H1 (cell line): ENCODE data around the gene DCDC2. TPM values are rescaled to one million over a fixed set of nuclear protein-coding genes. Genes with fewer than 3 reads are reported as not detected.

ENCODE experiments used
- CTCF ChIA-PET: fragments of 300-600 bp; sonication (Branson Sonifier 250); formaldehyde crosslinking; loops from one replicate; lab custom pipeline; 2021; ENCODE audit not compliant: partially characterized antibody; lab: Charles Lee
- POLR2A ChIA-PET: fragments of 300-600 bp; sonication (Branson Sonifier 250); formaldehyde crosslinking; loops from one replicate; lab custom pipeline; 2021; ENCODE audit warnings: inconsistent platforms; ENCODE audit not compliant: partially characterized antibody; lab: Charles Lee
- DNase-seq, 2 experiments: peaks; one replicate each; pipeline versions ENCODE4 v3.0.0 to v3.0.0-alpha.2; 2010 to 2022; ENCODE audit warnings: low spot score in 2 of 2, low read depth in 1 of 2, mixed read lengths in 1 of 2
- FAIRE-seq: peaks from 2 replicates; lab custom pipeline; 2011; peaks lifted over from hg19 to GRCh38; lab: Jason Lieb, UNC
- H2AFZ ChIP-seq: 2 replicates; pipeline ENCODE4 v1.8.1; 2012; ENCODE audit warnings: low read length, inconsistent platforms
- H2AK5ac ChIP-seq: 2 replicates; pipeline ENCODE4 v1.6.1; 2013; ENCODE audit warnings: low read depth, low read length
- H2BK120ac ChIP-seq: replicated peaks from 2 replicates; pipeline ENCODE3; 2013; ENCODE audit warnings: low read depth, low read length, inconsistent platforms
- H2BK12ac ChIP-seq: 2 replicates; pipeline ENCODE4 v1.6.1; 2013; ENCODE audit warnings: low read depth, low read length
- H2BK15ac ChIP-seq: 2 replicates; pipeline ENCODE4 v1.6.1; 2013; ENCODE audit warnings: low read length
- H2BK20ac ChIP-seq: 2 replicates; pipeline ENCODE4 v1.6.1; 2013; ENCODE audit warnings: low read length
- H2BK5ac ChIP-seq: 2 replicates; pipeline ENCODE4 v1.6.1; 2013; ENCODE audit warnings: low read depth, low read length
- H3K14ac ChIP-seq: 2 replicates; pipeline ENCODE4 v1.6.1; 2013; ENCODE audit warnings: inconsistent platforms; ENCODE audit not compliant: insufficient read length
- H3K18ac ChIP-seq: 2 replicates; pipeline ENCODE4 v1.6.1; 2013; ENCODE audit warnings: low read length; ENCODE audit errors: extremely low read depth
- H3K23ac ChIP-seq: 2 replicates; pipeline ENCODE4 v1.6.1; 2013; ENCODE audit warnings: inconsistent platforms; ENCODE audit not compliant: insufficient read length
- H3K23me2 ChIP-seq: 2 replicates; pipeline ENCODE4 v1.6.1; 2013; ENCODE audit warnings: low read depth, low read length
- H3K27ac ChIP-seq: 2 replicates; pipeline ENCODE4 v1.6.1; 2011; ENCODE audit warnings: low read depth, low read length, inconsistent platforms
- H3K27me3 ChIP-seq, 4 experiments: replicated peaks in 1 of 4; 1 replicate in 1 of 4; 2 replicates in 3 of 4; pipeline versions ENCODE4 v1.6.1 to v1.8.1; 2011 to 2013; ENCODE audit warnings: low read length in 3 of 4, mild to moderate bottlenecking in 3 of 4, inconsistent platforms in 2 of 4, mixed read lengths in 2 of 4, moderate library complexity in 1 of 4; ENCODE audit not compliant: control insufficient read depth in 3 of 4, insufficient read depth in 3 of 4; ENCODE audit errors: extremely low read depth in 1 of 4
- H3K36me3 ChIP-seq, 4 experiments: 2 replicates each; pipeline versions ENCODE4 v1.6.1 to v1.8.1; 2011 to 2013; ENCODE audit warnings: mild to moderate bottlenecking in 4 of 4, low read length in 3 of 4, moderate library complexity in 2 of 4, control low read depth in 1 of 4, inconsistent platforms in 1 of 4; ENCODE audit not compliant: insufficient read depth in 4 of 4, control insufficient read depth in 2 of 4
- H3K4ac ChIP-seq: replicated peaks from 2 replicates; pipeline ENCODE3; 2013; ENCODE audit warnings: low read length, low read depth, mixed read lengths, inconsistent platforms; ENCODE audit not compliant: insufficient read length
- H3K4me1 ChIP-seq, 4 experiments: replicated peaks in 1 of 4; 1 replicate in 1 of 4; 2 replicates in 3 of 4; pipeline versions ENCODE4 v1.6.1 to v1.8.1; 2011 to 2013; ENCODE audit warnings: low read length in 3 of 4, inconsistent platforms in 2 of 4, mixed read lengths in 1 of 4; ENCODE audit not compliant: insufficient read depth in 4 of 4, control insufficient read depth in 3 of 4
- H3K4me2 ChIP-seq, 2 experiments: 2 replicates each; pipeline versions ENCODE4 v1.6.1 to v1.8.1; 2011 to 2013; ENCODE audit warnings: low read depth in 2 of 2, low read length in 2 of 2, control low read depth in 1 of 2, inconsistent platforms in 1 of 2, mild to moderate bottlenecking in 1 of 2; ENCODE audit not compliant: insufficient read depth in 1 of 2
- H3K4me3 ChIP-seq, 4 experiments: fragments of 200-600, 300-600 bp in 1 of 4; sonication (generic), shearing (Covaris generic), sonication (Bioruptor Twin) in 1 of 4; 2 replicates each; pipeline versions ENCODE4 v1.5.1 to v1.8.1; 2011 to 2016; ENCODE audit warnings: low read length in 4 of 4, low read depth in 3 of 4, control low read depth in 2 of 4, inconsistent platforms in 2 of 4, mild to moderate bottlenecking in 2 of 4, mixed read lengths in 1 of 4, moderate library complexity in 1 of 4; ENCODE audit not compliant: insufficient read depth in 2 of 4; ENCODE audit errors: extremely low read depth in 1 of 4
- H3K56ac ChIP-seq: replicated peaks from 2 replicates; pipeline ENCODE3; 2013; ENCODE audit warnings: low read depth, mild to moderate bottlenecking, mixed read lengths, low read length, inconsistent platforms; ENCODE audit not compliant: insufficient read length
- H3K79me1 ChIP-seq: 2 replicates; pipeline ENCODE4 v1.6.1; 2013; ENCODE audit warnings: low read depth, low read length, control low read depth
- H3K79me2 ChIP-seq, 2 experiments: 2 replicates each; pipeline versions ENCODE4 v1.6.1 to v1.8.1; 2012 to 2013; ENCODE audit warnings: low read length in 2 of 2, mild to moderate bottlenecking in 2 of 2, inconsistent platforms in 1 of 2; ENCODE audit not compliant: insufficient read depth in 2 of 2, control insufficient read depth in 1 of 2
- H3K9ac ChIP-seq, 4 experiments: replicated peaks in 1 of 4; 1 replicate in 1 of 4; 2 replicates in 3 of 4; pipeline versions ENCODE4 v1.6.1 to v1.8.1; 2011 to 2013; ENCODE audit warnings: low read depth in 3 of 4, low read length in 3 of 4, control low read depth in 2 of 4, mild to moderate bottlenecking in 2 of 4, moderate library complexity in 2 of 4, inconsistent platforms in 1 of 4; ENCODE audit errors: extremely low read depth in 1 of 4
- H3K9me3 ChIP-seq, 2 experiments: 2 replicates each; pipeline versions ENCODE4 v1.6.1 to v1.8.1; 2012 to 2013; ENCODE audit warnings: mild to moderate bottlenecking in 2 of 2, moderate library complexity in 2 of 2, control low read depth in 1 of 2, inconsistent platforms in 1 of 2, low read depth in 1 of 2, low read length in 1 of 2, mixed read lengths in 1 of 2; ENCODE audit not compliant: insufficient read depth in 2 of 2
- H4K20me1 ChIP-seq, 2 experiments: replicated peaks in 1 of 2; 2 replicates each; pipeline versions ENCODE3 to v1.8.1; 2011 to 2013; ENCODE audit warnings: inconsistent platforms in 2 of 2, low read length in 2 of 2, mild to moderate bottlenecking in 1 of 2; ENCODE audit not compliant: insufficient read depth in 2 of 2, control insufficient read depth in 1 of 2
- H4K5ac ChIP-seq: 2 replicates; pipeline ENCODE4 v1.6.1; 2013; ENCODE audit warnings: low read length, low read depth, mixed read lengths, inconsistent platforms; ENCODE audit not compliant: insufficient read length
- H4K8ac ChIP-seq: 2 replicates; pipeline ENCODE4 v1.8.0; 2013; ENCODE audit warnings: mild to moderate bottlenecking, moderate library complexity, low read length, inconsistent platforms; ENCODE audit not compliant: insufficient read depth; ENCODE audit errors: extremely low read depth
- H4K91ac ChIP-seq: replicated peaks from 2 replicates; pipeline ENCODE3; 2013; ENCODE audit warnings: low read length, mixed read lengths, inconsistent platforms; ENCODE audit not compliant: insufficient read length
- CTCF ChIP-seq, 3 experiments: IDR thresholded peaks; 1 replicate in 2 of 3; 2 replicates in 1 of 3; pipeline versions ENCODE4 v1.5.1 to v1.6.1; 2011; ENCODE audit warnings: low read length in 3 of 3, mild to moderate bottlenecking in 3 of 3, inconsistent platforms in 2 of 3, low read depth in 1 of 3, moderate library complexity in 1 of 3; ENCODE audit not compliant: insufficient read depth in 1 of 3; ENCODE audit errors: control extremely low read depth in 1 of 3
- HDAC2 ChIP-seq, 2 experiments: fragments of 300-600 bp in 1 of 2; sonication (generic) in 1 of 2; IDR thresholded peaks; 2 replicates each; pipeline ENCODE4 v1.6.1; 2011 to 2012; ENCODE audit warnings: low read depth in 2 of 2, low read length in 2 of 2, mild to moderate bottlenecking in 2 of 2, moderate library complexity in 2 of 2, borderline replicate concordance in 1 of 2, inconsistent platforms in 1 of 2
- NRF1 ChIP-seq: IDR thresholded peaks from 2 replicates; pipeline ENCODE4 v1.6.1; 2011; ENCODE audit warnings: mild to moderate bottlenecking, low read depth, low read length, improper control_type of control experiment
- WGBS, 2 experiments: shearing (Covaris generic) in 1 of 2; methylation state at CpG; one replicate each; pipeline versions ENCODE4 v1.1.6 to v1.1.7; 2013 to 2015; ENCODE audit warnings: low lambda C conversion rate in 2 of 2, mixed read lengths in 2 of 2, inconsistent platforms in 1 of 2, low coverage in 1 of 2, missing lambda C conversion rate in 1 of 2; ENCODE audit not compliant: insufficient replicate concordance in 2 of 2, insufficient coverage in 1 of 2, insufficient read length in 1 of 2; ENCODE audit errors: extremely low coverage in 1 of 2, missing lambda C conversion rate in 1 of 2; 5-methylcytosine and 5-hydroxymethylcytosine counted together
- polyA plus RNA-seq, 7 experiments: library from polyadenylated mRNA; depleted of rRNA in 3 of 7; stranded (reverse) in 5 of 7; unstranded in 2 of 7; fragments of >200 nt in 5 of 7; fragments of 200-250 nt in 2 of 7; gene quantifications; 1 replicate in 5 of 7; 2 replicates in 1 of 7; 4 replicates in 1 of 7; pipeline versions ENCODE4 v1.2.1 to v1.2.3, GENCODE V29; 2011 to 2013; ENCODE audit warnings: missing spikeins in 2 of 7, mixed read lengths in 2 of 7
- total RNA-seq: library from RNA; stranded (reverse); fragmentation: NEBNext Ultra II Directional; extraction: Animal tissue kit (Norgen Biotek cat#: 25700); gene quantifications from 2 replicates; pipeline ENCODE4 v1.2.1, GENCODE V29; 2021

The DCDC2 gene
- total and polyA plus RNA-seq, 2 of the 8 experiments (the other 6 are each of a cell fraction or from before 2014, with no cell fraction given) = 0.03 to 0.15 TPM

DNA sequence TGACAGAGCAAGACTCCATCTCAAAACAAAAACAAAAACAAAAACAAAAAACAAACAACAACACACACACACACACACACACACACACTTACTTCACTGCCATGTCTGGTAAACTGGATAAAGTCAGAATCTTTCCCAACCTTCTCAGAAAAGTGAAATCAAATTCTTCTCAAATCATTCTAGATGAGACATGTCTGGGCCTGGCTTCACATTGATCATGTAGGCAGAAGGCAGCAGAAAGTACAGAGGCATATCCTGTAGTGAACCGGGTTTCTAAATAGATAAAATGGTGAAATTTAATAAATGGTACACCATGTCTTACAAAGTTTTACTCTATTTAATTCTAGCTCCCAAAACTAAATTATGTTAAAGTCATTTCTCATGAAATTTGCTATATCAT, 30.0 kb upstream of the DCDC2 start:
- no peak overlapping the region for H3K27ac ChIP-seq
- H3K4me2 ChIP-seq = no peak overlapping the region
- H3K79me1 ChIP-seq = no peaks in the 10 kb centered on the region
- no peak overlapping the region for H3K18ac ChIP-seq
- H3K27me3 ChIP-seq = no peaks in the 10 kb centered on the region
- CTCF ChIA-PET = interaction anchor here (1.1 to 5.6 kb wide), 7 partner anchors 9 to 131 kb away, joined by 3 to 61 read pairs (median 8); no protein-coding TSS in a partner anchor
- no peak overlapping the region for H2BK120ac ChIP-seq
- no peak overlapping the region for H3K4me3 ChIP-seq
- H3K23ac ChIP-seq = no peak overlapping the region
- POLR2A ChIA-PET = interaction anchor here (0.9 to 1.5 kb wide), 3 partner anchors 14 to 17 kb away, joined by 3 to 4 read pairs (median 3); partner anchors contain the start of gene MRS2
- H4K91ac ChIP-seq = no peak overlapping the region
- H3K79me2 ChIP-seq = no peaks in the 10 kb centered on the region
- no peak overlapping the region for H3K56ac ChIP-seq
- H4K8ac ChIP-seq = no peak overlapping the region
- no peaks in the 10 kb centered on the region for H3K9me3 ChIP-seq
- no peaks in the 10 kb centered on the region for H3K23me2 ChIP-seq
- H3K4me1 ChIP-seq = no peaks in the 10 kb centered on the region
- no peak overlapping the region for H4K5ac ChIP-seq
- H2AFZ ChIP-seq = no peak overlapping the region
- H2BK15ac ChIP-seq = no peak overlapping the region
- no peak overlapping the region for H2BK12ac ChIP-seq
- FAIRE-seq (no peak), DNase-seq (no peak)
- H3K4ac ChIP-seq = no peak overlapping the region
- no peak overlapping the region for H3K14ac ChIP-seq
- WGBS, 2 experiments = 78% methylated on average over 1 of the region's 1 CpG; no CpG with 5 or more reads in 1 of the 2 experiments
- no peaks in the 10 kb centered on the region for H3K36me3 ChIP-seq
- 0 out of 2 replicates have a peak overlapping the region, but pooled peaks have one; percentile 48 for H2BK20ac ChIP-seq
- H2AK5ac ChIP-seq = no peak overlapping the region
- H2BK5ac ChIP-seq = no peak overlapping the region
- no peaks in the 10 kb centered on the region for H4K20me1 ChIP-seq
- no peak overlapping the region for H3K9ac ChIP-seq
- TF ChIP-seq CTCF (IDR thresholded peaks at IDR 0.05; ENCODE audit: control extremely low read depth in 1 of 3, insufficient read depth in 1 of 3, low read depth in 1 of 3, low read length in 3 of 3) = no peak
- no peak for TF ChIP-seq NRF1
- TF ChIP-seq HDAC2 (IDR thresholded peaks at IDR 0.05; ENCODE audit: borderline replicate concordance in 1 of 2, low read depth in 2 of 2, low read length in 2 of 2) = no peak
